ENCODE results near the gene IAH1. TPM values are rescaled to one million over a fixed set of nuclear protein-coding genes. Genes with fewer than 3 reads are reported as not detected.
A peak's percentile ranks its signal among the peaks of the same experiment; 100 is the strongest.

The IAH1 gene
- polyA plus RNA-seq, 4 donors: 35.0 to 79.2 (median 54.6) TPM

GRCh38 chr2:9465170-9465569 is 9.2 kb upstream of the IAH1 start:
- no peak for FAIRE-seq
- Histone ChIP-seq H3K9me3 (ENCODE audit: control insufficient read depth in 2 of 2, insufficient read depth in 1 of 2, low read depth in 1 of 2, low read length in 1 of 2) (no peaks in the 10 kb centered on the region), H3K36me3 (ENCODE audit: control insufficient read depth in 3 of 3, insufficient read depth in 2 of 3, low read depth in 1 of 3, low read length in 3 of 3) (peaks cover 1 to 46% (median 10%) of the 10 kb centered on the region in 3 donors), H3K27ac (ENCODE audit: low read depth in 1 of 3, low read length in 2 of 3) (no peak overlapping the region), H3K27me3 (ENCODE audit: control insufficient read depth in 3 of 3, insufficient read depth in 3 of 3, low read length in 3 of 3) (no peaks in the 10 kb centered on the region), H3K4me1 (ENCODE audit: control insufficient read depth in 3 of 3, insufficient read depth in 2 of 3, low read depth in 1 of 3, low read length in 2 of 3) (no peaks in the 10 kb centered on the region), H3K4me3 (ENCODE audit: low read depth in 1 of 3, low read length in 3 of 3) (no peak overlapping the region)
- DNase-seq: no peak
- WGBS, 3 donors: 85 to 86% (median 86%) methylated on average over 7 of the region's 7 CpGs

GRCh38 chr2:9466147-9466683 is 8.1 kb upstream of the IAH1 start:
- Histone ChIP-seq H3K27me3 (ENCODE audit: control insufficient read depth in 3 of 3, insufficient read depth in 3 of 3, low read length in 3 of 3) (no peaks in the 10 kb centered on the region), H3K36me3 (ENCODE audit: control insufficient read depth in 3 of 3, insufficient read depth in 2 of 3, low read depth in 1 of 3, low read length in 3 of 3) (peaks cover 1 to 44% (median 8%) of the 10 kb centered on the region in 3 donors), H3K4me1 (ENCODE audit: control insufficient read depth in 3 of 3, insufficient read depth in 2 of 3, low read depth in 1 of 3, low read length in 2 of 3) (no peaks in the 10 kb centered on the region), H3K27ac (ENCODE audit: low read depth in 1 of 3, low read length in 2 of 3) (no peak overlapping the region), H3K4me3 (ENCODE audit: low read depth in 1 of 3, low read length in 3 of 3) (no peak overlapping the region), H3K9me3 (ENCODE audit: control insufficient read depth in 2 of 2, insufficient read depth in 1 of 2, low read depth in 1 of 2, low read length in 1 of 2) (no peaks in the 10 kb centered on the region)
- FAIRE-seq: no peak
- WGBS, 3 donors: 85 to 92% (median 89%) methylated on average over 38 to 46 of the region's 46 CpGs
- DNase-seq: no peak

GRCh38 chr2:9467687-9468086 is 6.7 kb upstream of the IAH1 start:
- H3K36me3 ChIP-seq (ENCODE audit: control insufficient read depth in 3 of 3, insufficient read depth in 2 of 3, low read depth in 1 of 3, low read length in 3 of 3): peaks cover 5 to 42% (median 7%) of the 10 kb centered on the region in 3 donors
- FAIRE-seq (no peak), DNase-seq (no peak)
- no peaks in the 10 kb centered on the region for H3K9me3 ChIP-seq (ENCODE audit: control insufficient read depth in 2 of 2, insufficient read depth in 1 of 2, low read depth in 1 of 2, low read length in 1 of 2)
- no peak overlapping the region for H3K4me3 ChIP-seq (ENCODE audit: low read depth in 1 of 3, low read length in 3 of 3)
- H3K27me3 ChIP-seq (ENCODE audit: control insufficient read depth in 3 of 3, insufficient read depth in 3 of 3, low read length in 3 of 3): no peaks in the 10 kb centered on the region
- H3K27ac ChIP-seq (ENCODE audit: low read depth in 1 of 3, low read length in 2 of 3): no peak overlapping the region
- WGBS, 3 donors: 80 to 89% (median 83%) methylated on average over 10 of the region's 10 CpGs
- no peaks in the 10 kb centered on the region for H3K4me1 ChIP-seq (ENCODE audit: control insufficient read depth in 3 of 3, insufficient read depth in 2 of 3, low read depth in 1 of 3, low read length in 2 of 3)

GRCh38 chr2:9471206-9471605 is 3.1 kb upstream of the IAH1 start:
- no peaks in the 10 kb centered on the region for H3K9me3 ChIP-seq (ENCODE audit: control insufficient read depth in 2 of 2, insufficient read depth in 1 of 2, low read depth in 1 of 2, low read length in 1 of 2)
- no peak for FAIRE-seq
- no peak overlapping the region for H3K27ac ChIP-seq (ENCODE audit: low read depth in 1 of 3, low read length in 2 of 3)
- 86 to 94% (median 93%) methylated on average over 5 of the region's 5 CpGs for WGBS, 3 donors
- H3K27me3 ChIP-seq (ENCODE audit: control insufficient read depth in 3 of 3, insufficient read depth in 3 of 3, low read length in 3 of 3): no peaks in the 10 kb centered on the region
- no peak overlapping the region for H3K4me3 ChIP-seq (ENCODE audit: low read depth in 1 of 3, low read length in 3 of 3)
- H3K36me3 ChIP-seq (ENCODE audit: control insufficient read depth in 3 of 3, insufficient read depth in 2 of 3, low read depth in 1 of 3, low read length in 3 of 3): peaks cover 4 to 35% (median 5%) of the 10 kb centered on the region in 3 donors
- H3K4me1 ChIP-seq (ENCODE audit: control insufficient read depth in 3 of 3, insufficient read depth in 2 of 3, low read depth in 1 of 3, low read length in 2 of 3): peaks cover 0 to 10% (median 0%) of the 10 kb centered on the region in 3 donors
- DNase-seq: no peak

- peaks cover 4 to 42% (median 5%) of the 10 kb centered on the region in 3 donors for H3K36me3 ChIP-seq (ENCODE audit: control insufficient read depth in 3 of 3, insufficient read depth in 2 of 3, low read depth in 1 of 3, low read length in 3 of 3)
- no peaks in the 10 kb centered on the region for H3K27me3 ChIP-seq (ENCODE audit: control insufficient read depth in 3 of 3, insufficient read depth in 3 of 3, low read length in 3 of 3)
- no peak for FAIRE-seq
- H3K4me1 ChIP-seq (ENCODE audit: control insufficient read depth in 3 of 3, insufficient read depth in 2 of 3, low read depth in 1 of 3, low read length in 2 of 3): peaks cover 0 to 10% (median 2%) of the 10 kb centered on the region in 3 donors
- no peak overlapping the region for H3K4me3 ChIP-seq (ENCODE audit: low read depth in 1 of 3, low read length in 3 of 3)
- no peak overlapping the region for H3K27ac ChIP-seq (ENCODE audit: low read depth in 1 of 3, low read length in 2 of 3)
- H3K9me3 ChIP-seq (ENCODE audit: control insufficient read depth in 2 of 2, insufficient read depth in 1 of 2, low read depth in 1 of 2, low read length in 1 of 2): no peaks in the 10 kb centered on the region
- WGBS, 3 donors: 91 to 94% (median 91%) methylated on average over 9 of the region's 9 CpGs
- no peak for DNase-seq
Observed at GRCh38 chr2:9472511-9472910, 1.8 kb upstream of the IAH1 start.

- Histone ChIP-seq H3K27ac (ENCODE audit: low read depth in 1 of 3, low read length in 2 of 3) (peak overlapping the region; percentile 58 to 94 (median 80)), H3K36me3 (ENCODE audit: control insufficient read depth in 3 of 3, insufficient read depth in 2 of 3, low read depth in 1 of 3, low read length in 3 of 3) (peaks cover 2 to 35% (median 4%) of the 10 kb centered on the region in 3 donors), H3K4me3 (ENCODE audit: low read depth in 1 of 3, low read length in 3 of 3) (peak overlapping the region; percentile 73 to 87 (median 74)), H3K9me3 (ENCODE audit: control insufficient read depth in 2 of 2, insufficient read depth in 1 of 2, low read depth in 1 of 2, low read length in 1 of 2) (no peaks in the 10 kb centered on the region), H3K27me3 (ENCODE audit: control insufficient read depth in 3 of 3, insufficient read depth in 3 of 3, low read length in 3 of 3) (no peaks in the 10 kb centered on the region), H3K4me1 (ENCODE audit: control insufficient read depth in 3 of 3, insufficient read depth in 2 of 3, low read depth in 1 of 3, low read length in 2 of 3) (peaks cover 0 to 10% (median 2%) of the 10 kb centered on the region in 3 donors)
- WGBS, 3 donors: 15 to 30% (median 21%) methylated on average over 24 of the region's 24 CpGs
- DNase-seq (peak; percentile 66 to 73), FAIRE-seq (no peak)
Observed at GRCh38 chr2:9473308-9473984, 905 bp upstream of the IAH1 start.

GRCh38 chr2:9473985-9474360 is 378 bp upstream of the IAH1 start:
- peaks cover 0 to 10% (median 2%) of the 10 kb centered on the region in 3 donors for H3K4me1 ChIP-seq (ENCODE audit: control insufficient read depth in 3 of 3, insufficient read depth in 2 of 3, low read depth in 1 of 3, low read length in 2 of 3)
- 4 to 7% (median 5%) methylated on average over 31 to 39 of the region's 39 CpGs for WGBS, 3 donors
- H3K4me3 ChIP-seq (ENCODE audit: low read depth in 1 of 3, low read length in 3 of 3): peak overlapping the region; percentile 73 to 87 (median 74)
- peaks cover under 1 to 31% (median 4%) of the 10 kb centered on the region in 3 donors for H3K36me3 ChIP-seq (ENCODE audit: control insufficient read depth in 3 of 3, insufficient read depth in 2 of 3, low read depth in 1 of 3, low read length in 3 of 3)
- no peak for FAIRE-seq
- peak in 1 of 2 donors; percentile 58 for DNase-seq
- peak overlapping the region; percentile 58 to 94 (median 80) for H3K27ac ChIP-seq (ENCODE audit: low read depth in 1 of 3, low read length in 2 of 3)
- no peaks in the 10 kb centered on the region for H3K9me3 ChIP-seq (ENCODE audit: control insufficient read depth in 2 of 2, insufficient read depth in 1 of 2, low read depth in 1 of 2, low read length in 1 of 2)
- no peaks in the 10 kb centered on the region for H3K27me3 ChIP-seq (ENCODE audit: control insufficient read depth in 3 of 3, insufficient read depth in 3 of 3, low read length in 3 of 3)

- 78 to 84% (median 78%) methylated on average over 7 of the region's 7 CpGs for WGBS, 3 donors
- Histone ChIP-seq H3K27ac (ENCODE audit: low read depth in 1 of 3, low read length in 2 of 3) (no peak overlapping the region), H3K4me1 (ENCODE audit: control insufficient read depth in 3 of 3, insufficient read depth in 2 of 3, low read depth in 1 of 3, low read length in 2 of 3) (peaks cover 0 to 10% (median 2%) of the 10 kb centered on the region in 3 donors), H3K9me3 (ENCODE audit: control insufficient read depth in 2 of 2, insufficient read depth in 1 of 2, low read depth in 1 of 2, low read length in 1 of 2) (no peaks in the 10 kb centered on the region), H3K27me3 (ENCODE audit: control insufficient read depth in 3 of 3, insufficient read depth in 3 of 3, low read length in 3 of 3) (no peaks in the 10 kb centered on the region), H3K36me3 (ENCODE audit: control insufficient read depth in 3 of 3, insufficient read depth in 2 of 3, low read depth in 1 of 3, low read length in 3 of 3) (peaks cover 3 to 35% (median 17%) of the 10 kb centered on the region in 3 donors), H3K4me3 (ENCODE audit: low read depth in 1 of 3, low read length in 3 of 3) (no peak overlapping the region)
- FAIRE-seq (no peak), DNase-seq (no peak)
Observed at GRCh38 chr2:9477914-9478313, 3.6 kb downstream of the IAH1 start.

Measured in small intestine (tissue), 7 donors.